CD4-positive, alpha-beta T cell (primary cell): ENCODE data around the gene RBFOX1. TPM values are rescaled to one million over a fixed set of nuclear protein-coding genes. Genes with fewer than 3 reads are reported as not detected.

Experiments
- ATAC-seq: fragments of 200-7000 bp; cut with Tn5 transposase; one replicate; pipeline ENCODE4 v1.10.0; 2022; ENCODE audit warnings: mild to moderate bottlenecking; ENCODE audit not compliant: poor library complexity
- CTCF ChIA-PET: fragments of 350-600 bp; sonication (Branson Sonifier 250); formaldehyde crosslinking; loops from one replicate; lab custom pipeline; 2021; ENCODE audit warnings: antibody characterized with exemption, inconsistent platforms; lab: Charles Lee
- POLR2A ChIA-PET: fragments of 350-600 bp; sonication (Branson Sonifier 250); formaldehyde crosslinking; loops from one replicate; lab custom pipeline; 2021; ENCODE audit warnings: antibody characterized with exemption, inconsistent platforms; lab: Charles Lee
- DNase-seq, 14 experiments: peaks; one replicate each; pipeline ENCODE4 v3.0.0-alpha.2; 2013 to 2020; ENCODE audit warnings: mixed read lengths in 2 of 14
- H3K27ac ChIP-seq, 2 donors: one replicate each; pipeline versions ENCODE4 v1.5.1 to v1.7.0; 2013; ENCODE audit warnings: low read length in 2 of 2, low read depth in 1 of 2, mild to moderate bottlenecking in 1 of 2
- H3K27me3 ChIP-seq, 2 experiments: 1 replicate in 1 of 2; 2 replicates in 1 of 2; pipeline versions ENCODE4 v1.6.1 to v1.7.0; 2013; ENCODE audit warnings: low read length in 2 of 2, control low read depth in 1 of 2, mild to moderate bottlenecking in 1 of 2, moderate library complexity in 1 of 2; ENCODE audit not compliant: insufficient read depth in 2 of 2, control insufficient read depth in 1 of 2
- H3K36me3 ChIP-seq: one replicate; pipeline ENCODE4 v1.6.1; 2013; ENCODE audit warnings: low read length, control low read depth; ENCODE audit not compliant: insufficient read depth
- H3K4me1 ChIP-seq: one replicate; pipeline ENCODE4 v1.6.1; 2013; ENCODE audit warnings: low read length, control low read depth; ENCODE audit not compliant: insufficient read depth
- H3K4me3 ChIP-seq: one replicate; pipeline ENCODE4 v1.5.1; 2013; ENCODE audit warnings: mild to moderate bottlenecking, low read length, moderate library complexity
- H3K9me3 ChIP-seq, 2 experiments: 1 replicate in 1 of 2; 2 replicates in 1 of 2; pipeline versions ENCODE4 v1.6.1 to v1.7.0; 2013; ENCODE audit warnings: low read length in 2 of 2, mild to moderate bottlenecking in 2 of 2, control low read depth in 1 of 2, moderate library complexity in 1 of 2; ENCODE audit not compliant: control insufficient read depth in 1 of 2, insufficient read depth in 1 of 2
- H3K27ac Mint-ChIP-seq: one replicate; pipeline ENCODE4 v1.8.0; 2020; ENCODE audit warnings: mixed read lengths
- H3K27me3 Mint-ChIP-seq: one replicate; pipeline ENCODE4 v1.8.0; 2021; ENCODE audit warnings: mixed read lengths
- H3K36me3 Mint-ChIP-seq: one replicate; pipeline ENCODE4 v1.8.0; 2021; ENCODE audit warnings: low read depth, mixed read lengths
- H3K4me1 Mint-ChIP-seq: one replicate; pipeline ENCODE4 v1.8.0; 2021; ENCODE audit warnings: low read depth, mixed read lengths
- H3K4me3 Mint-ChIP-seq: one replicate; pipeline ENCODE4 v1.8.0; 2020; ENCODE audit warnings: mild to moderate bottlenecking, mixed read lengths
- H3K9me3 Mint-ChIP-seq: one replicate; pipeline ENCODE4 v1.8.0; 2020; ENCODE audit warnings: mixed read lengths
- intact Hi-C, 2 experiments: fragments of 100-400 bp; cut with DNase I in 1 of 2; cut with micrococcal nuclease in 1 of 2; formaldehyde crosslinking; loops; one replicate each; pipeline versions ENCODE4 v1.15.1 to v1.9.0; 2023 to 2025; cut with DNase I, micrococcal nuclease
- total RNA-seq, 174 experiments: library from RNA in 2 of 174; stranded (reverse) in 2 of 174; gene quantifications; one replicate each; pipeline ENCODE4 v1.2.3 and lab custom pipeline; 2021 to 2026
- TF ChIP-seq, protein P1 (sequence below): fragments of 200-600 bp; IDR thresholded peaks from one replicate; pipeline ENCODE4 v1.8.0; 2022; ENCODE audit warnings: antibody characterized with exemption, mild to moderate bottlenecking

The RBFOX1 gene
- total RNA-seq, 2 experiments from 2014 or later, result not detected

- ATAC-seq (no peak), DNase-seq (no peak)
- no peak overlapping the region for H3K4me3 Mint-ChIP-seq
- no peaks in the 10 kb centered on the region for H3K4me1 Mint-ChIP-seq
- no peaks in the 10 kb centered on the region for H3K36me3 ChIP-seq
- no peaks in the 10 kb centered on the region for H3K27me3 Mint-ChIP-seq
- no peaks in the 10 kb centered on the region for H3K27me3 ChIP-seq
- H3K27ac ChIP-seq, result no peak overlapping the region
- intact Hi-C loops, result no loop called here
- TF ChIP-seq, protein P1, sequence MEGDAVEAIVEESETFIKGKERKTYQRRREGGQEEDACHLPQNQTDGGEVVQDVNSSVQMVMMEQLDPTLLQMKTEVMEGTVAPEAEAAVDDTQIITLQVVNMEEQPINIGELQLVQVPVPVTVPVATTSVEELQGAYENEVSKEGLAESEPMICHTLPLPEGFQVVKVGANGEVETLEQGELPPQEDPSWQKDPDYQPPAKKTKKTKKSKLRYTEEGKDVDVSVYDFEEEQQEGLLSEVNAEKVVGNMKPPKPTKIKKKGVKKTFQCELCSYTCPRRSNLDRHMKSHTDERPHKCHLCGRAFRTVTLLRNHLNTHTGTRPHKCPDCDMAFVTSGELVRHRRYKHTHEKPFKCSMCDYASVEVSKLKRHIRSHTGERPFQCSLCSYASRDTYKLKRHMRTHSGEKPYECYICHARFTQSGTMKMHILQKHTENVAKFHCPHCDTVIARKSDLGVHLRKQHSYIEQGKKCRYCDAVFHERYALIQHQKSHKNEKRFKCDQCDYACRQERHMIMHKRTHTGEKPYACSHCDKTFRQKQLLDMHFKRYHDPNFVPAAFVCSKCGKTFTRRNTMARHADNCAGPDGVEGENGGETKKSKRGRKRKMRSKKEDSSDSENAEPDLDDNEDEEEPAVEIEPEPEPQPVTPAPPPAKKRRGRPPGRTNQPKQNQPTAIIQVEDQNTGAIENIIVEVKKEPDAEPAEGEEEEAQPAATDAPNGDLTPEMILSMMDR, result no peak
- POLR2A ChIA-PET, result no interaction called here
- no peak overlapping the region for H3K4me3 ChIP-seq
- H3K9me3 Mint-ChIP-seq, result peaks cover 7% of the 10 kb centered on the region
- peaks cover 2 to 20% of the 10 kb centered on the region in 2 experiments for H3K9me3 ChIP-seq
- CTCF ChIA-PET, result no interaction called here
- H3K4me1 ChIP-seq, result no peaks in the 10 kb centered on the region
- H3K27ac Mint-ChIP-seq, result no peak overlapping the region
- H3K36me3 Mint-ChIP-seq, result no peaks in the 10 kb centered on the region
Observed at GRCh38 chr16:7437135-7437804, 104.6 kb downstream of the RBFOX1 start.

- Histone ChIP-seq H3K27me3 (no peaks in the 10 kb centered on the region), H3K4me3 (no peak overlapping the region), H3K27ac (no peak overlapping the region), H3K36me3 (no peaks in the 10 kb centered on the region), H3K4me1 (no peaks in the 10 kb centered on the region), H3K9me3 (peaks cover 5 to 21% of the 10 kb centered on the region in 2 experiments)
- H3K4me1 Mint-ChIP-seq, result no peaks in the 10 kb centered on the region
- ChIA-PET POLR2A (no interaction called here), CTCF (no interaction called here)
- no peak overlapping the region for H3K27ac Mint-ChIP-seq
- no peaks in the 10 kb centered on the region for H3K36me3 Mint-ChIP-seq
- H3K27me3 Mint-ChIP-seq, result no peaks in the 10 kb centered on the region
- TF ChIP-seq, protein P1, result no peak
- H3K4me3 Mint-ChIP-seq, result no peak overlapping the region
- no peak for ATAC-seq
- intact Hi-C loops, result no loop called here
- H3K9me3 Mint-ChIP-seq, result peaks cover 7% of the 10 kb centered on the region
- DNase-seq, result no peak
Observed at GRCh38 chr16:7437843-7438242, 105.2 kb downstream of the RBFOX1 start.

GRCh38 chr16:7438601-7439000 is 106.0 kb downstream of the RBFOX1 start:
- Histone ChIP-seq H3K4me3 (no peak overlapping the region), H3K27me3 (no peaks in the 10 kb centered on the region), H3K36me3 (no peaks in the 10 kb centered on the region), H3K9me3 (peaks cover 5 to 21% of the 10 kb centered on the region in 2 experiments), H3K4me1 (no peaks in the 10 kb centered on the region), H3K27ac (no peak overlapping the region)
- POLR2A ChIA-PET, result no interaction called here
- intact Hi-C loops, result no loop called here
- TF ChIP-seq, protein P1, result no peak
- Mint-ChIP-seq H3K27me3 (no peaks in the 10 kb centered on the region), H3K9me3 (peaks cover 7% of the 10 kb centered on the region), H3K36me3 (no peaks in the 10 kb centered on the region), H3K27ac (no peak overlapping the region), H3K4me3 (no peak overlapping the region), H3K4me1 (no peaks in the 10 kb centered on the region)
- ATAC-seq (no peak), DNase-seq (no peak)
- CTCF ChIA-PET, result no interaction called here
